ENCODE measurements around the gene RORB.
"Not testable (repeated sequence)": the region's sequence is repeated elsewhere in the genome, so short reads cannot be mapped to it uniquely, and the experiment has no call there.

RORB gene

GRCh38 chr9:74517188-74517587 is 20.1 kb downstream of the RORB start:
- FAIRE-seq = no peak

GRCh38 chr9:74519419-74519818 is 22.3 kb downstream of the RORB start:
- FAIRE-seq = no peak

- no peak for FAIRE-seq
These were observed 23.9 kb downstream of the RORB start for GRCh38 chr9:74521009-74521408.

- no peak for FAIRE-seq
These were observed 27.2 kb downstream of the RORB start for GRCh38 chr9:74524289-74524688.

GRCh38 chr9:74526215-74526614 is 29.1 kb downstream of the RORB start:
- FAIRE-seq = no peak

- no peak for FAIRE-seq
These were observed 30.6 kb downstream of the RORB start for GRCh38 chr9:74527718-74528117.

GRCh38 chr9:74528207-74528606 is 31.1 kb downstream of the RORB start:
- FAIRE-seq = no peak

- not testable (repeated sequence) for FAIRE-seq
These were observed 33.3 kb downstream of the RORB start for GRCh38 chr9:74530458-74530857.

- FAIRE-seq = no peak
These were observed 36.1 kb downstream of the RORB start for GRCh38 chr9:74533253-74533652.

- no peak for FAIRE-seq
These were observed 37.7 kb downstream of the RORB start for GRCh38 chr9:74534841-74535240.

- no peak for FAIRE-seq
These were observed 46.0 kb downstream of the RORB start for GRCh38 chr9:74543145-74543544.

GRCh38 chr9:74551266-74551665 is 54.1 kb downstream of the RORB start:
- no peak for FAIRE-seq

GRCh38 chr9:74554751-74555419 is 57.8 kb downstream of the RORB start:
- FAIRE-seq = no peak

GRCh38 chr9:74555565-74555964 is 58.4 kb downstream of the RORB start:
- no peak for FAIRE-seq

- no peak for FAIRE-seq
These were observed 59.5 kb downstream of the RORB start for GRCh38 chr9:74556685-74557084.

- no peak for FAIRE-seq
These were observed 60.4 kb downstream of the RORB start for GRCh38 chr9:74557571-74557970.

- no peak for FAIRE-seq
These were observed 65.5 kb downstream of the RORB start for GRCh38 chr9:74562611-74563010.

- FAIRE-seq = peak; percentile 98
These were observed 73.9 kb downstream of the RORB start for GRCh38 chr9:74570879-74571512.

- no peak for FAIRE-seq
These were observed 76.6 kb downstream of the RORB start for GRCh38 chr9:74573640-74574191.

GRCh38 chr9:74576176-74576575 is 79.0 kb downstream of the RORB start:
- no peak for FAIRE-seq

GRCh38 chr9:74577956-74578355 is 80.8 kb downstream of the RORB start:
- FAIRE-seq = no peak

GRCh38 chr9:74589576-74589975 is 92.4 kb downstream of the RORB start:
- no peak for FAIRE-seq

- no peak for FAIRE-seq
These were observed 98.2 kb downstream of the RORB start for GRCh38 chr9:74595286-74595685.

GRCh38 chr9:74598874-74599273 is 101.7 kb downstream of the RORB start:
- no peak for FAIRE-seq
